Inflammatory macrophage (primary cell): Measurements from ENCODE around the gene TATDN3.
"Not testable (repeated sequence)": the region's sequence is repeated elsewhere in the genome, so short reads cannot be mapped to it uniquely, and the experiment has no call there.

Source experiments
- DNase-seq, 2 donors: peaks; one replicate each; pipeline ENCODE4 v3.0.0-alpha.2; 2020 to 2022

The TATDN3 gene

DNA sequence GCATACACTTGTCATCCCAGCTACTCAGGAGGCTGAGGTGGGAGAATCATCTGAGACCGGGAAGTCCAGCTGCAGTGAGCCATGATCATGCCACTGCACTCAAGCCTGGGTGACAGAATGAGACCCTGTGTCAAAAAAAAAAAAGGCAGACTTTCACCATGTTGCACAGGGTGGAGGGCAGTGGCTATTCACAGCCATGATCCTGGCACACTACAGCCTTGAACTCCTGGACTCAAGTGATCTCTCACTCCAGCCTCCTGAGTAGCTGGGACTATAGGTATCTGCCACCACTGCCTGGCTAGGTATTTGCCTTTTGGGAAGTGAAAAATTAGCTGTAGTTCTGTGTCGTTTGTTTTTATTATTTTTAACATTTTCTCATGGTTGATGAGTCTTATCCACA, 36.7 kb downstream of the TATDN3 start:
- DNase-seq: no peak

GRCh38 chr1:212833211-212834207, 41.8 kb downstream of the TATDN3 start:
- DNase-seq: not testable (repeated sequence)

GRCh38 chr1:212838145-212838544, 46.5 kb downstream of the TATDN3 start:
- no peak for DNase-seq

DNA sequence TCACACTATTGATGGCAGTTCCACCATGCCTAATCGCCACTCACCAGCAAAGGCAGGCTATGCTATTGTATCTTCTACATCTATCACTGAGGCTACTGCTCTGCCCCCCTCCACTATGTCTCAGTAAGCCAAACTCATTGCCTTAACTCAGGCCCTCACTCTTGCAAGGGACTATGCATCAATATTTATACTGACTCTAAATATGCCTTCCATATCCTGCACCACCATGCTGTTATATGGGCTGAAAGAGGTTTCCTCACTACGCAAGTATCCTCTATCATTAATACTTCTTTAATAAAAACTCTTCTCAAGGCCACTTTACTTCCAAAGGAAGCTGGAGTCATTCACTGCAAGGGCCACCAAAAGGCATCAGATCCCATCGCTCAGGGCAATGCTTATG, 52.8 kb downstream of the TATDN3 start:
- not testable (repeated sequence) for DNase-seq

DNA sequence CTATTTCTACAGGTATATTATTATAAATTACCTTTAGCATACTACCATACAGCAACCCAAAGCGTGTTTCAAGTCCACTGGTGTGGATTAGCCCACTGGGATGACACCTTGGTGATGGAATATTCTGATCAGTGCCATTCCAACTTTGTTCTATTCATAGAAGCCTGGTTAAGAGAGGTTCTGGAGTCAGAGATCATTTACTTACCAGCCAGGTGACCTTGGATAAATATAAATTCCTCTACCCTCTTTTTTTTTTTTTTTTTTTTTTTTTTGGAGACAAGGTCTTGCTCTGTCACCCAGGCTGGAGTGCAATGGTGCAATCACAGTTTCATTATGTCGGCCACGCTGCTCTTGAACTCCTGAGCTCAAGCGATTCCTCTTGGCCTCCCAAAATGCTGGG, 55.9 kb downstream of the TATDN3 start, which contains the start of gene SPATA45:
SPATA45 (minus strand) TSS at position 101 of the 400 bp plus-strand sequence. CDS start 11,500 bp downstream, outside the sequence.
- DNase-seq: no peak

DNA sequence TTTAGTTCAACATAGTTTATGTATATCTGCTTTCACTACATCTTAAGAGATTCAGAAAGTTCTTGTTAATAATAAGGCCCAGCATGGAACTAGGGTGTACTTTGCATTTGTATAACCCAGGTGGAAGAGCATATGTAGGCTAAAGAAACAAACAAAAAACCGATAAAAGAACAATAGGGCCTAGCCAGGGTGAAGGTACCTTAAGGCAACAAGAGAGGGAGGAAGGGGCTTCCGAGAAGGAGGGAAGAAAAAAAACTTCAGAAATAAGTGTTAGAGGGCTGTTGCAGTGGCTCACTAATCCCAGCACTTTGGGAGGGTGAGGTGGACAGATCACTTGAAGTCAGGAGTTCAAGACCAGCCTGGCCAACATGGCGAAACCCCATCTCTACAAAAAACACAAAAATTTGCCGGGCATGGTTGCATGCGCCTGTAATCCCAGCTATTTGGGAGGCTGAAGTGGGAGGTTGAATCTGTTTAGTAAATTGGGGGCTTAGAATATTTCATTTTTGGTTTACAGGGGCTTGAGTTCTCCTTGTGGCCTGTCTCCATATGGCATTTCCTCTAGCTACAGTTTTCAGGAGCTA, 60.5 kb downstream of the TATDN3 start:
- no peak for DNase-seq

DNA sequence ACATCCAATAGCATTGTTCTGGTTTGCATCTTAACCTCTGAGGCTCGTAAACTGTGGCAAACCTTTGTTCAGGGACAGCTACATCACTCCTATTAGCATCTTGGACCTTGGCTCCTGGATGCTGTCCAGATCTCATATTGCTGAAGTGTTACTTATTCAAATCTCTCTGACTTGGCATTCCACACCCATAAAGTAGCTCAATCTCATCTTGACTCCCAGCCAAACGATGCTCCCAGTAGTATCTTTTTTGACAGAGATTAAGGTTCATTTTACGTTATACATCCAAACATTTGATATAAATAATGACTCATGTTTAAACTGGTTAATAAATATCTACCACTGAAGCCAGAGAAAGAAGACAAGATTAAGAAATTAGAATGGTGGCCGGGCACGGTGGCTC, 62.0 kb downstream of the TATDN3 start:
- DNase-seq: no peak

DNA sequence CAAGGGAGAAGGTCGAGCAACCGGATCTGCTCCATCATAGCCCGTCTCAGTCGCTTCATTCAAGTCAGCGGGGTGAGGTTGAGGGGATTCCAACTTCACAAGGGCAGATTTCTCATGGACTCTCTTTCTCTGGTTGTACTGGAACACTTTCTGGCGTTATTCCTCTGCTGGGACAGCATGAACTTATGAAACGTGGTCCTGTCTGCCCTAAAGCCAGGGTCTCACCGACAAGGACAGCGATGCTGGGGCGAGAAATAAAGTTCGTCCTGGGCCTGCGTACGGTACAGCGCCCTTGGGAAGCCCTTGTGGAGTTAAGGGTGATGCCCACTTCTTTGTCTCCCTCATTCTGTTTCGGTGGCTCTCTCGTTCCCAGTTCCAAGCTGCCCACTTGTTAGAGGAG, 65.1 kb downstream of the TATDN3 start:
- DNase-seq: no peak

DNA sequence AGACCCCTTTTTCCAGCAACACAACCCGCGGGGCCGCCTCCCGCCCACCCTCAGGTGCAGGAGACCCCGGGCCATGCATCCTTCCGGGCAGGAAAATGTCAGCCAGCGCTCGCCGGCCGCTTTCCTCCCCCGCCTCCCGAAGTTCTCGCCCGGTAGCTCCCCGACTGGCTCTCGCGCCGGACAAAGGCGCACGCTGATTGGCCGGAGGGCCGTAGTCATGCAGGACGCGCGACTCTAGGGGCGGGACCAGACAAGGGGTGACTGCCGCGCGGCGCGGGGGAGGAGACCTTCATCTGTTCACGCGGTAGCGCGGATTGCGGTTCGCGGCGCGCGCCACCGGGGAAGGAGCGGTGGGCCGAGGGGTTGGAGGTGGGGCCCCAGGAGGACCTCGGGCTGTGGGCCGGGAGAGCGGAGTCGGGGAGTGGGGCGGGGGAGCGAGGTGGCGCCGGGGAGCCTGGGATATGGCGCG, 66.3 kb downstream of the TATDN3 start, which contains the start of gene FLVCR1:
FLVCR1 (plus strand) TSS at position 284 of the 469 bp plus-strand sequence; CDS start at position 462, 178 bp downstream.
- DNase-seq: peak; percentile 96 to 97

DNA sequence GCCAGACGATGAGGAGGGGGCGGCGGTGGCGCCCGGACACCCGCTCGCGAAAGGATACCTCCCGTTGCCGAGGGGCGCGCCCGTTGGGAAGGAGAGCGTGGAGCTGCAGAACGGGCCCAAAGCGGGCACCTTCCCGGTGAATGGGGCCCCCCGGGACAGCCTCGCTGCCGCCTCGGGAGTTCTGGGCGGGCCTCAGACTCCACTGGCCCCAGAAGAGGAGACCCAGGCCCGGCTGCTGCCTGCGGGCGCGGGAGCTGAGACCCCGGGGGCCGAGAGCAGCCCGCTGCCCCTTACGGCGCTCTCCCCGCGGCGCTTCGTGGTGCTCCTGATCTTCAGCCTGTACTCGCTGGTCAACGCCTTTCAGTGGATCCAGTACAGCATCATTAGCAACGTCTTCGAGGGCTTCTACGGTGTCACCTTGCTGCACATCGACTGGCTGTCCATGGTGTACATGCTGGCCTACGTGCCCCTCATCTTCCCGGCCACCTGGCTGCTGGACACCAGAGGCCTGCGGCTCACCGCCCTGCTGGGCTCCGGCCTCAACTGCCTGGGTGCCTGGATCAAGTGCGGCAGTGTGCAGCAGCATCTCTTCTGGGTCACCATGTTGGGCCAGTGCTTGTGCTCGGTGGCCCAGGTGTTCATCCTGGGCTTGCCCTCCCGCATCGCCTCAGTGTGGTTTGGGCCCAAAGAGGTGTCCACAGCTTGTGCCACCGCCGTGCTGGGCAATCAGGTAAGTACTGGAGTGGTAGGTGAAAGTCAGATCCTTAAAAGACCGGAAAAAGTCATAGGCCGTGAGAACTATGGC, 67.0 kb downstream of the TATDN3 start:
- peak; percentile 8 to 14 for DNase-seq

- no peak for DNase-seq
Observed at GRCh38 chr1:212860713-212861581, 69.3 kb downstream of the TATDN3 start.

DNA sequence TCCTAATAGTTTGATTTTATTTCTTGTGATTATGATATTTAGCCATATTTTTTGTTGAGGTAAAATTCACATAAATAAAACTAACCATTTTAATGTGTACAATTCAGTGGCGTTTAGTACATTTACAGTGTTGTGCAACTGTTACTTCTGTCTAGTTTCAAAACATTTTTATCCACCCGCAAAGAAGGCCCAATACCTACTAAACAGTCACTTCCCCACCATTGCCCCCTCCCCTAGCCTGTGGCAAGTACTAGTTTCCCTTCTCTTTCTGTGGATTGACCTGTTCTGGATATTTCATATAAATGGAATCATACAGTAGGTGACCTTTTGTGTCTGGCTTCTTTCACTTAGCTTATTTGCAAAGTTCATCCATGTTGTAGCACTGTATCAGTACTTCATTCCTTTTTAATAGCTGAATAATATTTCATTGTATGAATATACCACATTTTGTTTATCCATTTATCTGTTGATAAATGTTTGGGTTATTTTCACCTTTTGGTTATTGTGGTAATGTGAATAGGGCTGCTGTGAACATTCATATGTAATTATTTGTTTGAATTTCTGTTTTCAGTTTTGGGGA, 70.5 kb downstream of the TATDN3 start:
- peak; percentile 15 to 37 for DNase-seq

GRCh38 chr1:212863345-212863744, 71.7 kb downstream of the TATDN3 start:
- not testable (repeated sequence) for DNase-seq

DNA sequence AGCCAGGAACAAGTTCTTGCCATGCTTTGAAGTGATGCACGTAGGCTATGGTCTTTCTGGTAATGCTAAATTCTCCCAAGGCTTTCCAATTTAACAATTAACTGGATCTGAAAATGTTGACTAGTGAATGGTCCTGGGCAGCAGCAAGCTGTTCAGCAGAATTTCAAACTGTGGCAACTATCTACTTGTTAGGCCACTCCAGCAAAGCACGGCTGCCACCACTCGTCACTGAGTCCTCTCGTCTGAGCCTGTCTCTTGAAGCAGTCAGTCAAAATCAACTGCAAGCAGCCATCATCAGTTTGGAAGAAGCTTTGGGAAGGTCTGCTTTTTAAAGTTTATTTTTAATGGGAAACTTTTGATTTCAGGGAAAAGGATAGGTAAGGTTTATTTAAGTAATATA, 72.5 kb downstream of the TATDN3 start:
- no peak for DNase-seq
